Cerebellar cortex (tissue), 1 donor: ENCODE measurements around the gene VPS72.

Experiments used
- DNase-seq: peaks from one replicate; pipeline ENCODE4 v3.0.0-alpha.2; 2015; ENCODE audit warnings: low spot score

Gene VPS72

DNA sequence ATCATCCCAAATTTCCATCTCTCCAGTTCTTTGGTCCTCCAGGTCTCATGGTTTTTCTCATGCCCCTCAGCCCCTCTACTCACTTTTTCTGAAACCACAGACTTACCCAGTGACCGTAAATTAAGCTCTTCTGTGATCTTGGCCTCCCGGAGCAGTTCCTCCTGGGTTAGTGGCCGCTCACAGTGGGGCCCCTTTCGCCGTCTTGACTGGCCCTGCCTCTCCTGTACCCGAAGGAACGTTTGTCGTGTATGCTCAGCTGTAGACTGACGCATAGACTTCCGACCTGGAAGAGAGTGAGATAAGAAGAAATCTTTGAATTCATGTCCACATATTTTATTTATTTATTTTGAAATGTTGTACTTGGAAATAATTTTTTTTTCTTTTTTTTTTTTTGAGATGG lies 5.8 kb downstream of the VPS72 start:
- no peak for DNase-seq

DNA sequence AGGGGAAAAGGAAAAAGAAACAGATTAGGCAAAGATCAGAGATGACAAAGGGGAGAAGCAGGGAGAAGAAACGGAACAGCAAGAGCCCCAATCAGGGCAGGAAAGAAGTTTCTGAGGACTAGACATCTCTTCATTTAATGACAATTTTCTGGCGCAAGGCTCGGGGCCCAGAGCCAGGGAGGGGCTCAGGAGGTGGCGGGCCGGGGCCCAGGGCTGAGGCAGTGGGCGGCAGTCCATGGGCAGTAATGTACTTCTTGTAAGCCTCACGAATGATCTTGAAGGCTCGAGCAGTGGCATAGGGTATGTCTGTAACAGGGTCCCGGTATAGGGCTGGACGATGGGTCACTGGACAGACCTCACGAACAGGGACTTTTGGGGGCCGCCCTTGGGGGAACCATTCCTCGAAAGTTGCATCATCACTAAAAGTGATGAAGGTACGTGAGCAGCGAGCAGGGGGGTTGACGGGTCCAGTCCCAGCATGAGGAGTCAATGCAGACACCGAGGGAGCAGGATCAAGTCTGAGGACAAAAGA lies 13.4 kb downstream of the VPS72 start:
- no peak for DNase-seq

DNA sequence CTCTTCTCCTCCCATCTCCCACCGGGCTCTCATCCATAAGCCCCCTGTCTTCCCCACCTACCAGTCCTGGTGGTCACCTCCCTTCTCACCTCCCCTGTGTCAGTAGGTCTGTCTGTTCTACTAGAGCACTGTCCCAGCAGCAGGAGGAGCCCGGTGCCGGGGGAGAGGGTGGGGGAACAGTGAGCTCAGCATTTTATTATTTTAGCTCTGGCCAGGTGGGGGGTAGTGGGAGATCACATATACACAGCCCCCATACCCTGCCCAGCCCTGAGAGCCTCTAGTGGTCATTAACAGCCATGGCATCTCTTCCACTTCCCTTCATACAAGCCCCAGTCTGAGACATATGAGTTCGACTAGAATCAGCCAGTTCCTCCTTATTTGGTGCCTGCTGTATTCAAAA lies 14.1 kb downstream of the VPS72 start, which contains the start of gene TMOD4:
TSS of gene TMOD4 (minus strand) at position 119 of the 400 bp plus-strand sequence. CDS start 1,106 bp downstream, outside the sequence.
- DNase-seq: no peak

DNA sequence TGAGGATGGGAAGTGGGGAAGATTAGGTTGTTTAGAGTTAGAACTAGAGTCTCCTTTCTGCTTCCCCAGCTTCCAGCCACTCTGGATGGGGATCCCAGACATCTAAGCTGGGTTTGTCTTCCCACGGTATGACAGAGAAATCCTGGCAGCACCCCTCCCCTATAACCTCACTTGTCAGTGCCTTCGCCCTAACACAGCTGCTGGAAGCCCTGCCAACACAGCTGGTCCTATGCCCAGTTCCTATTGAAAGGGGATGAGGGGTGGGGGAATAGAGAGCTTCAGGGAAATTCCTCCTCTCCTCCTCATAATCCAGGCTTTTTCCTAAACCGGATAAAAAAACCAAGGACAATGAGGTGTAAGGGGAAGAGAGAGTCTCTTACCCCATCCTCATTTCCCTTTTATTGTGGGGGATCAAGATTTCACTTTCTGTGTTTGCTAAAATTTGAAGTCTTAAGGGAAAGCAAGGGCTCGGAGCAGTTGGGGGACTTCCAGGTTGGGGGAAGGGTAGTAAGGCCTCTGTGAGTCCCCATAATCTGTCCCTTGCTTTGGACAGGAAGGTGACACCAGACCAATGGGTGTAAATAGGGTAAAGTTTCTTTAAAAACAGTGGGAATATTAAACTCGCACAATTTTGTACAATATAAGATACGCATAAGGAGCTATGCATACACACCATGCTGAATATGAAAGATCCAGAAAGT lies 14.8 kb downstream of the VPS72 start:
- DNase-seq: no peak

DNA sequence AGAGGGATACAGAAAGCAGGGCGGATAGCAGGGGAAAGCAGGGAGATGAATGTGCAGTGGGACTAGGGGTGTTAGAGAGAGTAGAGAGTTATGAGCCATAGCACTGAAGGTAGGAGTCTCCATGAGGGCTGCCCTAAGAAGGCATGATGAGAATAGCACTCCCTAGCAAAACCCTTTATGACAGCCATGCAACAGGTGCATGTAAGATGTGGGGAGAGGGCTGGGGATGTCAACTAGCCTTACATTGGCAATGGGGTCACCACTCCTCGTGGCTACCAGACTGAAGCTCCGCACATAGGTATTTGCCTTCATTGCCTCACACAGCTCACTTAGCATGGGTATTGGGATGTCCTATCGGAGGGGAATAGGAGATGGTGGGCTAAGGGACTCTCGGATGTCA lies 18.8 kb downstream of the VPS72 start:
- DNase-seq: no peak

DNA sequence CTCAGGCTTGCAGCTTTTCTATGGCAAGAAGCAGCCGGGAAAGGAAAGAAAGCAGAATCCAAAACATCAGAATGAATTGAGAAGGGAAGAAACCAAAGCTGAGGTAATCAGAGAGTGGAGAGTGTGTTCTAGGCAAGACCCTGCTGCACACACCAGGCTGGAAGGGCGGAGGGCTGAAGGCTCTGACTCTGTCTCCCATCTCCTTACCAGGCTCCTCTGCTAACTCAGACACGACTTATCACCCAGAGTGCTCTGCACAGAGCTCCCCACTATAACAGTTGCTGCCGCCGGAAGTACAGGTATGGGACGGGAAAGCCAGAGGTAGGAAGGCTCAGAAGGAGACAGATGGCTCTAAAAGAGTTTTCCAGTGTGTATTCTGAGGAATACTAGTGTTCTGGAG lies 22.9 kb downstream of the VPS72 start:
- DNase-seq: no peak

DNA sequence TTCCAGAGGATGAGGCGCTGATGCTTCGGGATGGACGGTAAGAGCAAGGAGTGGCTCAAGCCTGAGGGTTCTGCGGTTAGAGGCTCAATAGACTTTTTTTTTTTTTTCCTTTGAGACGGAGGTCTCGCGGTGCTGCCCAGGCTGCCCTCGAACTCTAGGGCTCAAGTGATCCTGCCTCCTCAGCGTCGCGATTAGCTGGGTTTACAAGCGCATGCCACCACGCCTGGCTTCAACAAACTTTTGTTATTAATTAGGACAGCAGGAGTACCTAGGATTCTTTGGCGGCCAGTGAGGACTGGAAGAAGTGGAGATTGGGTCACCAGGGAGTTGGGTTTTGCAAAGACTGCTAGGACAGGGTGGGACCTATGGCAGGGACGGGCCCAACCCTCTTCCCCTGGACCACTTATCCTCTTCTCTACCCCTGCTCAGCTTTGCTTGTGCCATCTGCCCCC lies 23.5 kb downstream of the VPS72 start:
- DNase-seq: peak; percentile 21

DNA sequence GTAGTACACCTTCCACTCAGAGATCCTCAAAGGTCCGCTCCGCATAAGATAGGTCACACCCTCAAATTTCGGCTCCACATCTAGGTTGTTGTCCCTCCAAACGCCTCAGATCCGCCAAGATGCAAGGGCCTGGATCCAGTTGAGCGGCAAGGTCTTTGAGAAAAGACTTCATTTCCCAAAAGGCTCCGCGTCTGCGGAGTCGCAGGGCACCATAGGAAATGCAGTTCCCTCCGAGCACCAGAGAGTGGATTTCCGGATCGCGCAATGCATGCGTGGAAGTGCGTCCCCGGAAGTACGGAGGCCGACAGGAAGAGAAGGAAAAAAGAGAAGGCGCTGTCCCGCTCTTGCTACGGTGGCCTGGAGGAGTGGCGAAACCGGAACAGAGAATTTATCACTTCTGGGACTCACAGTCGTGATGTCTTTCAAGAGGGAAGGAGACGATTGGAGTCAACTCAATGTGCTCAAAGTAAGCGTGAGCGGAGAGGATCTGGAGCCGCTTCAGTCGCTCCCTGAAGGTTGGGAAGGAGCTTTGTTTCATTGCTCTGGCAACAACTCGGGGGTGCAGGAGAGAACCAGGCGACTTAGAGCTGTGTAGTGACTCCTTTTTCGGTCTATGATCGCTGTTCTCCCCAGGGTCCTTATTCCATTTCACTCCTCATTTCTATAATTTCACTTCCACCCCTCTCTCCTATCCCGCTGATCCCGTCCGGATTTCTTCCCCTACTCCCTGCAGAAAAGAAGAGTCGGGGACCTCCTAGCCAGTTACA lies 24.1 kb downstream of the VPS72 start, which contains the start of the genes LYSMD1 and SCNM1:
TSS of gene LYSMD1 (minus strand) at position 165 of the 767 bp plus-strand sequence. CDS start 644 bp downstream, outside the sequence.
TSS of gene SCNM1 (plus strand) at position 407 of the 767 bp plus-strand sequence. CDS start at position 416, 9 bp downstream.
- DNase-seq: peak; percentile 99

DNA sequence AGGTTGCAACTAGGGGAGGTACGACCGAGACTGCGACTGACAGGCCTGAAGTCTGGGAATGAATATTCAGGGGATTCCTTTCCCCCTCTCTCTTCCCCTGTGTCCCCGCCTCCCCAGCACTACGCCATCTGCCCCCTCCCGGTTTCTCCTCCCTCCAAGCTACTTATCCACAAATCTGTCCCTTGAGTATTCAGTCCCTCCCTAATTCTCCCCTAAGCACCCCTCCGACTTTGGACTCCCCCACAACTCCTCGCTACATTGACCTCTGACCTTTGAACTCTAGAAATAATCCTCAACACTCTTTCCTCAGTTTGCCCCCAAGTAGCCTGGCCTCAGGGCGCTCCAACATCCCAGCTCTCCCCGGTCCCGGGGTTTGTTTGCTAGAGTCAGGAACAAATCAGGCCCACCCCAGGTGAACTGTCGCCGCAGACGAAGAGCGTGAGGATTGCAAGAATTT lies 24.7 kb downstream of the VPS72 start:
- DNase-seq: peak; percentile 70

DNA sequence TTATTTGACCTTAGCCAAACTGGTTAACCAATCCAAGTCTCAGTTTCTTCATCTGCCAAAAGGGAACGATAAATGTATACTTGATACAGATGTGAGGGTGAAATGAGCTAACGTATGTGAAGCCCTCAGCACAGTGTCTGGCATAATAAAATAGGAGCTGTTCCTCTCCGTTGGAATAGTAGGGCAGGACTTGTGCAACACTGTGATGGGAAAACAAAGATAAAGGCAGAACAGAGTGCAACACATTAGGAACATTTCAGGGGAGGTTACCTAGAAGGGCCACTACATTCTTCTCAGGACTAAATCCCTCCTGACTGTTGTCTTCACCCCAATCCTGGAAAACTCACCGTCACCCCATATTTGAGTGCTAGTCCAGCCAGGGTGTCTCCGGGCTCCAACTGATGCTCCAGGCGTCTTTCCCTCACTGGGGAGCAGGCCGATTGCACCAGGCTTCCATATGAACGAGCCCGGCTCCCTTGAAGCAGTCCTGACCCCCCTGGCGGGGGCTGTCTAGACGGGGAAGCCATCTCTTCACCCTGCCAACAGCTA lies 25.2 kb downstream of the VPS72 start:
- no peak for DNase-seq

DNA sequence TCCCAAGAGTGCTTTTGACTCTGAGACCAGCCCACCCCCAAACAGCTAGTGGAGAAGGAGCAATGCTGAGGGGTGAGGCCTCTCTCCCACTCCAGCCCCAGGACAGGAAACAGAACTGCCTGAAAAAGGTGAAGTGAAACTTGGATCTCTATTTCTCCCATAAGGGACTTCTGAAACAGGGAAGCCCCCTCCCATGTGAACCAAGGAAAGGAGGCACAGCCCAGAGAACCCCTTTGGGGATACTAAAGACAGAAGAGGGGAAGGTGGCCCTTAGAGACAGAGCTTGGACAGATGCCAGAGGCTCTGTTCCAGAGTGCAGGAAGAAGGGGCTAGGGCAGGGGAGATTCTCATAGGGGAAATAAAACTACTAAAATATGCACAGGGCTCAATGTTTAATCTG lies 30.6 kb downstream of the VPS72 start:
- no peak for DNase-seq

DNA sequence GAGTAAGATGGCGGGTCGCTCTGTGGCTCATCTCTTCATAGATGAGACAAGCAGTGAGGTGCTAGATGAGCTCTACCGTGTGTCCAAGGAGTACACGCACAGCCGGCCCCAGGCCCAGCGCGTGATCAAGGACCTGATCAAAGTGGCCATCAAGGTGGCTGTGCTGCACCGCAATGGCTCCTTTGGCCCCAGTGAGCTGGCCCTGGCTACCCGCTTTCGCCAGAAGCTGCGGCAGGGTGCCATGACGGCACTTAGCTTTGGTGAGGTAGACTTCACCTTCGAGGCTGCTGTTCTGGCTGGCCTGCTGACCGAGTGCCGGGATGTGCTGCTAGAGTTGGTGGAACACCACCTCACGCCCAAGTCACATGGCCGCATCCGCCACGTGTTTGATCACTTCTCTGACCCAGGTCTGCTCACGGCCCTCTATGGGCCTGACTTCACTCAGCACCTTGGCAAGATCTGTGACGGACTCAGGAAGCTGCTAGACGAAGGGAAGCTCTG lies 31.2 kb downstream of the VPS72 start:
- DNase-seq: no peak

DNA sequence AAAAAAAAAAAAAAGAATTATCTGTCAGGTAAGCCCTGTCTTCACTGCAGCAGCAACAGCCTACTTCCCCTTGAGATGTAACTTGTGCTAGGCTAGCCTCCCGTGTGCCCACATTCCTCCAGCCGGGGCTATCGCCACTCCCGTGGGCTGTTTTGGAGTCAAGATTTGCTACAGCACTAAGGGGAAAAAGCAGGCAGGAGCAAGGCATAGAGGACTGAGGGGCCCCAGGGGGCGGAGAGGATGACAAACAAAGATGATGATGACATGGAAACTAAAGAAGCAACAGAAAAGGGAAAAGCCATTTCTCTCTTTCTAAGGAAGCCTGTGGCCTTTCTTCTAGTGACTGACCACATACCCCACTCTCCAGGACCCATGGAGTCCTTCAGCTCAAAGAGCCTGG lies 31.7 kb downstream of the VPS72 start:
- no peak for DNase-seq

DNA sequence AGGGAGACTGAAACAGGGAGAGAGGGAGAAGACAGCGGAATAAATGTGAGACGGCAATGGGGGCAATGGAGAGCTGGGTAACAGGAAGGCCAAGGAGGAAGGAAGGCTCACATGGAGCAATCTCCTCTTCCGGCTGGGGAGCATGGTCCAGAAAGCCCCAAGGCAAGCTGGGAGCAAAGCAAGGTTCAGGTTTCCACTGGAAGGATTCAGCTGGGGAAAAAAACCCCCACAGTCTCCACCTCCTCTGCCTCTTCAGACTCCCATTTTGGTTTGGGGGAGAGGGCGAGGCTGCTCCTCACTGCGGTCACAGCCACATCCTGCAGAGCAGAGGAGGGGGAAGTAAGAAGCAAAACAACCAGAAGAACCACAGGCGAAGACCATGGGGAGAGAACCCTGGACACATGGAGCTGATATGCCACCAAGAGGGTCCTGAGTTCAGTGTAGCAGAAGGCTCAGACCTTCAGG lies 32.9 kb downstream of the VPS72 start:
- DNase-seq: no peak

DNA sequence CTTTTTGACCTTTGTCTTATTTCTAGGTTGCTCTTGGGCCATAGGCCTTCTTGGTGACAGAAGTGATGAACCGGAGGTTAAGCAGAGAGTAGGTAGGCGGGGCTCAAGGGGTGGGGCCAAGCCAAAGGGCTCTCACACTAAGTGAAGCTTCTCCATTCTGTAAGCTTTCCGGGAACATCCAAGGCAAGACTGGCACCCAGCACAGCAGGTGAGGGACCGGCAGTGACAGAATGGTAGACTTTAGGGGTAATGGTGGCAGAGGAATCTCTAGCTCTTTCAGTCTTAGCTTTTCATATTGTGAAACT lies 33.5 kb downstream of the VPS72 start, which contains the start of gene TNFAIP8L2:
TSS of gene TNFAIP8L2 (plus strand) at position 135 of the 305 bp plus-strand sequence. CDS start 2,049 bp downstream, outside the sequence.
- no peak for DNase-seq

DNA sequence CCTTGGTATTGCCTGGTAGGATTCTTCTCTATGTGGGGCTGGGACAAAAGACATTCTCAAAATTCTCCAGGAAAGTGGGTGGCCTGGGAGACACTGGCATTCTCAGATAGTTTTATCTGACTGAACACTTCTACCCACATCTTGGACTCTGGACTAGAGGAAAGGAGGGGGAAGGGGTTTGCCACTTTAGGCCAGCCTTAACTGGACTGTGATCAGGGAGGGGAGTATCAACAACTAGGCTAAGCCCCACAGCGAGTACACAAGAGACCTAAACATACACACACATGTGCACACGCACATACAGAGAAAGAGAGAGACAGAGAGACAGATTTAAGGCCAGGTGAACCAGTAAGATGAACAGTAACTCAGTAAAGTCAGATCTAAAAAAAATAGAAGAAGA lies 42.3 kb downstream of the VPS72 start:
- no peak for DNase-seq

DNA sequence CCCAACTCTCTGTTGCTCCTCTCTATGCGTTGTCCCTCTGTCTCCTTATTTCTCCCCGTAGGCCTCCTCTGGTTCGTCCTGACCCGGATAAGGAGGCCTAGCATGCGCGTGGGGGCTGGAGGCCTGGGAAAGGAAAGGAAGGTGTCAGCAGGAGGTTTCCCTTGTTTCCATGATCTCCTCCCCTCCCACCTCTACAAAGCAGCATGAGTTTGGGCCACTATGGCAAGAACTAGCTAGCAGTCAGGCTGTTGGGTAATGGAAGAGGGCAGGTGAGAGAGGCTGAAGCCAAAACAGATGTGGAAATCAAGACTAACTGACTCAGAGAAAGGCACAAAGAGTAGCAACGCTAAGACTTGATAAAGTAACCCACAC lies 42.9 kb downstream of the VPS72 start:
- DNase-seq: peak; percentile 53

DNA sequence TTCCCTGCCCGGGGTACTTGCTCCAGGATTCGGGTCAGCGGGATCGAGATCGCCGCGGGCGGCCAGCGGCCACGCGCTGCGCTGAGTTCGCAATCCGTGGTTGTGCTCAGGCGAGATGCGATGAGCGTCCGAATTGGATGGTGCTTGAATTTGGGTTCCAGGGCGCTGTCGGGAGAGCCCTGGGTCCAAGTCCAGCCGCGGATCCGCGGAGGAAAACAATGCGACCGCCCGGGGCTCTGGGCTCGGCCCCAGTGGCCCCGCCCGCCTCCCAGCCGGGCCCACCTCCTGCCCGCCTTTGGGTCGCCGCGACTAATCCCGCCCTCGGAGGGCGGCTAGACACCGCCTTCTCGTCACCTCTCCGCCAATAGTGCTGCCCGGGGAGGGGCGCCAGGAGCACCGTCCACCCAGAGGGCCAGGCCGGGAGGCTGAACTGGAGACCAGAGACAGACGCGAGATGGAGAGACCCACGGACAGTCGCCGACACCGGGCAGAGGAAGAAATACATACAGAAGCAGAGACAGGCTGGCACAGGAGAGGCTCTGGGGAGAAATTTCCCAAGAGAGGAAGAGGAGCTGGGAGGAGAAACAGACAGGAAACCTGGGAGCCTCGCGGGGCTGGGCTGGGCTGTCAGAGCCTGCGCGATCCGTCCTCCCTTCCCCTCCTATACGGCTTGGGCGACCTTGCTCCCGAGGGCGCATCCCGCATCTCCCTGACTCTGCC lies 43.4 kb downstream of the VPS72 start, which contains the start of gene SEMA6C:
TSS of gene SEMA6C (minus strand) at position 220 of the 720 bp plus-strand sequence. CDS start 4,010 bp downstream, outside the sequence.
- peak; percentile 98 for DNase-seq

DNA sequence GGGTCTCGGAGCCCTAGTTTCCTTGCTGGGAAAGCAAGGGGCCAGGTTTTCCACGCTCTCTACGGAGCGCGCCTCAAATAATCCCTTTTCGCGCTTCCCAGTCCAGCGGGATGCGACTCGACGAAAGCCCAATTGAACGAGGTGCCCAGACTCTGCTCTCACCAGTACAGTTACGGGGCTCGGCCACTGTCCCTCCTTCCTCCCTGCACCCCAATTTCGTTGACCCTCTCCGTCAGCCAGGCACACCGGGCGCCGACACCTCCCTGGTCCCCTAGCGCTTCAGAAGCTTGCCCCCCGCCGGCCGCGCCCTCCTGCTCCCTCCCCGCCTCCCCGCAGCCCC lies 44.0 kb downstream of the VPS72 start:
- no peak for DNase-seq

DNA sequence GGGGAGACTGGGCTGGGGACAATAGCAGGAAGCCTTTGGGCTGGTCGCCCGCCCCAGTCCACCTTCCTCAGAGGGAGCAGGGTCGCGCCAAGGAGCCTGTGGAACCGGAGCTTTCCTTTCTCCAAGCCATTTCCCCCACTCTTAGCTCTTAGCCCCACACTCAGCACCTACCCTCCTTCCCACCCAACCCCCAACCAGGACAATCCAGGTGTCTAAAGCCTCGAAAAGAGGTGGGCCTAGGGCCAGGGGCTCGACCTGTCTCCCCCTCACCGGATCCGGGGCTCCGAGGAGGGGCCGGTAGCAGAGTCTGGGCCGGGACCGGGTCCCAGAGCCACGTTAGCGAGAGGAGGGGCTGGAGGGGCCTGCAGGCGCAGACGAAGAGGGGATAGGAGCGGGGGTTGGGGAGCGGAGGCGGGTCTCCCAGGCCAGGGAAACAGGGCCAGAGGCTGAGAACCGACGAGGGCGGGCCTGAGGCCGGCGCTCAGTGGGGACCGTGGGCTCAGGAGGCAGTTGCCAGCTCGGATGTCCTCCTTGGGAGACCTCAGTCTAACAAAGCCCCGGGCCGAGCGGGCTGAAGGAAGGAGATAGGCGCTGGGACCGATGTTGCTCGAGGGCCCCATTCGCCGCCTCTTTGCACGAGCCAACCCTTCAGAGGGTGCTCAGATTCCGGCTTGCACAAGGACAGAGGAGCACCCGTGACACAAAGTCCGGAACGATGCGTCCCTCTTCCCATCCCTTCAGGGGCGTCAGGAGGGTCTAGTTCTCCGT lies 44.5 kb downstream of the VPS72 start:
- DNase-seq: peak; percentile 39
